Ecto neural progenitor cell (in vitro differentiated cells): ENCODE data around the gene GPR85.
A peak's percentile ranks its signal among the peaks of the same experiment; 100 is the strongest.
"Not testable (repeated sequence)": the region's sequence is repeated elsewhere in the genome, so short reads cannot be mapped to it uniquely, and the experiment has no call there.

ENCODE experiments used
- DNase-seq: peaks from one replicate; pipeline ENCODE4 v3.0.0-alpha.2; 2018; ENCODE audit warnings: low spot score

The GPR85 gene

DNA sequence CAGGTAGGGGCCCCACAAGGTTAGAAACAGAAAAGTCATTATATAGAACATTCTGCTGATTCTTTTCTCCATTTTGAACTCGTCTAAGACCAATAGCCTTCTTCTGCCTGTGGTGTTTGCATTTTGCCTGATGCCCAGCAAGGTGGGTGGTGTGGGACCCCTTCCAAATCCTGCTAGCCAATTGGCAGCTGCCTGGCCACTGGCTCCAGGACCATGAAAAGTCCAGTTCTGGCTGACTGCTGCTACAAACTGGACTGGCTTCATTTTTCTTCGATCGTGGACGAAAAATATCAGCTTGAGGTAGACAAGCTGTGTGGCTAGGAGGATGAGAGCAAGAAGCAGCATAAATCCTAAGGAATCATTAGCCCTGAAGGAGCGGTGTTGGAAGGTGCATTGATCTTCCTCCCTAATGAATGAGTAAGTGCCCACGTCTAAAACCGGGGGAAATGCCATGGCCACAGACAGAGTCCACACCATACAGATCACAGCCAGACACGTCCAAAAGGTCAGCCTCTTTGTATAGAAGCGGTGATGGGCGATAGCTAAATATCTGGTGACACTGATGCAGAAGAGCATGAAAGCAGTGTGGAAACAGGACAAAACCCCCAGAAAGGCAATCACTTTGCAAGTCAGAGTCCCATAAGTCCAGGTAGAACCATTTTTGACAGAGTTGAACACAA lies 2.7 kb downstream of the GPR85 start:
- peak; percentile 49 for DNase-seq

DNA sequence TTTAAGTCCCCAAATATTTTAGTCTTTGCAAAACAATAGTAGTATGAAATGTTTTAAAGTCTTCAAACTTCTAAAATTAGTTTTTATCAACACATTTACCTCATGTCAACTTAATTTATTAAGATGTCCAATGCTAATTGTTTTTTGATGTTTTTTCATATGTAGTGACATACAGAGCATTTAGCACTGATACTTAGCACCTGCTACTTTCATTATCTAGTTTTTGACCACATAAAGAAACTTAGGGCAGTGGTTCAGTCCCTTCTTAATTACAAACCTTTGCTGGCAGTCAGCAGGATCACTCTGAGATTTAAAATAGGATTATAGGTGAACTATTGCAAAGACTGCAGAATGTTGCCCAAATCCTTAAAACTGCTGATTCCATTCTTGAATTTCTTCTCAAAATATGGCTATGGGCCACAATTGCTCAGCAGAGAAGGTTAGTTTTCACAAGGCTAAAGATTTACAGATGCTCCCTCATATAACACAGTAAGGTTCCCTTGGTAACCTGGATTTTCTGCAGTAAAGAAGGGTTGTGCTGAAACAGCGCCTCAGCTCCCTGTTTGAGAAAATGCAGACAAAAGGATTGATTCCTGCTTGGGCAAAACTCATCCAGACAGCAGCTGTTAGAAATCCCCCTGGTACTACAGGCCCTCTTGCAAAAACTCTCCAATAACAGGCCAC lies 3.4 kb downstream of the GPR85 start:
- DNase-seq = no peak

DNA sequence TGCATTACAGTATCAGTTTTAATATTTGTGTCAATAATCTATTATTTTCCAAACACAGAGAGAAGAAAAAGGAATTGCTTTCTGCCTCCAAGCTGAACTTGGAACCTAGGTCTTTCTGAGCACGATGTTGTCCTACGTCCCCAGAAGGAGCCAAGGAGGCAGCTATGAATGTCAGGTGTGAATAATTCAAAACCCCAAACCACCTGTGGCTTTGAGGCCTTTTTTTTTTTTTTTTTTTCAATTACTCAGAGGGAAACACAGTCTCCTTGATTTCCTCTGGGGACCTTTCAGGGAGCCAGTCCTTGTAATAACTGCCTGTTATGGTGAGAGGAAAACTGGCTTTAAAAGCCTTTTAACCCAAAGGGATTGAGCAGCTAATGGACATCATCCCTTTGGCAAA lies 8.3 kb downstream of the GPR85 start:
- no peak for DNase-seq

DNA sequence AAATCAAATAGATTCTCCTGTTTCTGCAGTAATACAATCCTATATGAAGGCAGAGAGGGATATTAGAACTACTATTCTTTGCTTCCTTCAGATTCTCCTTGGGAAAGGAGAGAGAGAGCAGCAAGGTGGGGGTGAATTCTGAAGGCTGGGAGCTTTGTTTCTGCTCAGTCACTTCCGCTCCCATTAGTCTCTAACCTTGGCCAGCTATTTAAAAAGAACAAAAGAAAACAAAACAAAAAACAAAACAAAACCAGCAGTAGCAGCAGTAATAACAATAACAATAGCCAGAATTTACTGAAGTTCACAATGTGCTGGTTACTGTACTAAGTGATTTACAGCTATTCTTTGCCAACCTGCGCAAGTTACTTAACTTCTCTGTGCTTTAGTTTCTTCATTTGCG lies 9.9 kb downstream of the GPR85 start:
- DNase-seq = no peak

DNA sequence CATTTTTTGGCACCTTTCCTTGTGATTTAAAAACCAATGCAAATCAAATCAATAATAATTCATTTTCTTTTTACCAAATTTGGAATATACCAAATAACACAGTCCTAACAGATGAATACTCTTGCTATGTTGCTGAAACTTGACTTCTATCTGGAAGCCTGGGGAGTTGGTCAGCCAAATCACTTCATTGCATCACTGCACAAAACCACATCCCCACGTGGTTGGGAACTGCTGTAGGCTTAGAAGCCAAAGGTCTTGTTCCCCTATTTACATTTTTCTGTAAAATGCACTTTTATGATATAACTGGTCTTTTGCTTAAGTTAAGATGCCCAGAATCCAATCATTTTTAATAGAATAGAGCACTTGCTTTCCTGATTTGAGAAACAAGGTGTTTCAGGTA lies 15.2 kb downstream of the GPR85 start:
- DNase-seq = no peak

DNA sequence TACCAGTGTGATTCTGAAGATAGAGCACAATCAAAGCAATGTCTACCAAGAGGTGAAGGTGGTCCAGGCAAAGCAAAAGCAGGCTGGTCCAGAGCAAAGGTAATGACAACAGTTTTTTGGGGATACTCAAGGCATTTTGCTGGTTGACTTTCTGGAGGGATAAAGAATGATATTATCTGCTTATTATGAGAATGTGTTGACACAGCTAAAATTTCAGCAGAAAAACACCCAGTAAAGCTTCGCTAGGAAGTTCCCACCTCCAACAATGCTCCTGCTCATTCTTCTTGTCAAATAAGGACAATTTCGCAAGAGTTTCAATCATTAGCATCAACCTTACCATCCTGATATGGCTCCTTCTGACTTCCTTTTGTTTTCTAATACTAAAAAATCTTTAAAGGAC lies 24.1 kb downstream of the GPR85 start:
- DNase-seq = no peak

- DNase-seq = no peak
Measured at GRCh38 chr7:113060100-113060499, 26.5 kb downstream of the GPR85 start.

DNA sequence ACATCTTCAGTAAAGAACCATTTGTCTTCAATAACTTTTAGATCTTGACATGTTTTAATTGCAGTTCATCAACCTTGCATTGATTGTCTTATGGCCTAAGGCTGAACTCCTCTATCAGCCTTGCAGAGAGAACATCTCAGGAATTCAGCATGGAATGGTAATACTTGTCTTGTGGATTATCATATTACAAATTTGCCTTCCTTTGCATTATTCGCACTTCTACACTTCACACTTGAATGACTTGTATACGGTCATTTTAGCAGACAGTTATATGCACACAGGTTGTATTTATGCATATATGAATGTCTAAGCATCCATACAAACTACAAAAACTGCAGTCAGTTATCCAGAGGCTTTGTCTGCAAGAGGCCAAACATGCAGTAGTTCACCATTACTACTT lies 31.7 kb downstream of the GPR85 start:
- no peak for DNase-seq

DNA sequence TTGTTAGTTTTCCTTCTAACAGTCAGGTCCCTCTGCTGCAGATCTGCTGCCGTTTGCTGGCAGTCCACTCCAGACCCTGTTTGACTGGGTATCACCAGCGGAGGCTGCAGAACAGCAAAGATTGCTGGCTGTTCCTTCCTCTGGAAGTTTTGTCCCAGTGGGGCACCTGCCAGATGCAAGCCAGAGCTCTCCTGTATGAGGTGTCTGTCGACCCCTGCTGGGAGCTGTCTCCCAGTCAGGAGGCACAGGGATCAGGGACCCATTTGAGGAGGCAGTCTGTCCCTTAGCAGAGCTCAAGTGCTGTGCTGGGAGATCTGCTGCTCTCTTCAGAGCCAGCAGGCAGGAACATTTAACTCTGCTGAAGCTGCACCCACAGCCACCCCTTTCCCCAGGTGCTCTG lies 32.4 kb downstream of the GPR85 start:
- not testable (repeated sequence) for DNase-seq

- DNase-seq = not testable (repeated sequence)
Measured at GRCh38 chr7:113049221-113049620, 37.4 kb downstream of the GPR85 start.

- no peak for DNase-seq
Measured at GRCh38 chr7:113046453-113046852, 40.2 kb downstream of the GPR85 start.

- no peak for DNase-seq
Measured at GRCh38 chr7:113045379-113045778, 41.2 kb downstream of the GPR85 start.

DNA sequence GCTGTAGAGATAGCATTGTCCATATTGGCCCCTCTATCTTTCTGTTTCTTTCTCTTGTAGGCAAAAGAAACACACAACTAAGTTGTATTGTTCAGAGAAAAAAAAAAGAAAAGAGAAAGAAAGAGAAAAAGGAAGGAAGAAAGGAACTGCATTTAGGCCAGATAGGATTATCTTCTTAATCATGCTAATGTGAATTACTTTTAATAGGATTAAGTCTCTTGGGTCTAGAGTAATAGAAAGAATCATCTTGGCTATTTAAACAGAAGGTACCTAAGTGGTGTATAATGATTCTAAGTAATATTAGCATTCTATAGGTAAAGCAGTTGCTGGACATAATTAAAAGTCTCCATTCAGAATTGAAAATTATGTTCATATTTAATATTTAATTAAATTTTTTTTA lies 42.2 kb downstream of the GPR85 start:
- DNase-seq = no peak

GRCh38 chr7:113040849-113041248 lies 45.8 kb downstream of the GPR85 start:
- DNase-seq = no peak

DNA sequence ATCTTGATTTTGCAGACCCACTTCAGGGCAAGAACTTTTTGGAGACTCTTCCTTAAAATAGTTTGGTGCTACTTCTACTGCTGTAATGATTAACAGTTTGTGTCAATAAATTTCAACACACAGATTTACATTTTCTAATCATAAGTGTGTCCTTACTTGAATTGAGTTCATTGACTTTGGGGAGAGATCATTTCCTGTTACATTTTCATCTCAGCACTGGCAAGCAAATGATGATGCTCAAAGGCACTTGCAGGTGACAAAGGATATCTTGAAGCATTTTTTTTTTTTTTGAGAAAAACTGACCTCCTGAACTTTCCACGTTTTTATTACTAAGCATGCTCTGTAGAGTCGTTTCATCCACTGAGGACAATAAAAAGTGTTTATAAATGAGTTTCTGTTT lies 52.7 kb downstream of the GPR85 start:
- DNase-seq = no peak
